IMR-90 (cell line): ENCODE results near the gene KDM6B. TPM values are rescaled to one million over a fixed set of nuclear protein-coding genes. Genes with fewer than 3 reads are reported as not detected.

ENCODE experiments used
- ATAC-seq: fragments of 200-7000 bp; cut with Tn5 transposase; 2 replicates; pipeline ENCODE4 v1.9.1; 2020; ENCODE audit warnings: low read depth, mild to moderate bottlenecking, moderate library complexity
- BruUV-seq: library from RNA; stranded (reverse); fragments of 400-500 nt; replicated peaks from 2 replicates; lab custom pipeline; 2021; lab: Mats Ljungman, UMichigan
- CTCF ChIA-PET: fragments of 300-600 bp; formaldehyde crosslinking; extraction: SDS; loops from one replicate; lab custom pipeline; 2021; ENCODE audit warnings: antibody characterized with exemption; lab: Yijun Ruan, JAX
- POLR2A ChIA-PET: fragments of 300-600 bp; sonication (Branson Sonifier 250); formaldehyde crosslinking; loops from one replicate; lab custom pipeline; 2022; ENCODE audit warnings: antibody characterized with exemption; ENCODE audit not compliant: unreplicated experiment; lab: Charles Lee
- DNase-seq: peaks from one replicate; pipeline ENCODE4 v3.0.0; 2013
- H2AFZ ChIP-seq: replicated peaks from 2 replicates; pipeline ENCODE3; 2013; ENCODE audit warnings: low read length, mild to moderate bottlenecking; ENCODE audit not compliant: poor library complexity
- H2AK5ac ChIP-seq: 2 replicates; pipeline ENCODE4 v1.6.1; 2013; ENCODE audit warnings: low read depth, low read length, inconsistent platforms
- H2AK9ac ChIP-seq: replicated peaks from 2 replicates; pipeline ENCODE3; 2013; ENCODE audit warnings: mild to moderate bottlenecking, low read depth, low read length, moderate library complexity; ENCODE audit not compliant: poor library complexity
- H2BK120ac ChIP-seq: 2 replicates; pipeline ENCODE4 v1.6.1; 2013; ENCODE audit warnings: low read depth, low read length, inconsistent platforms
- H2BK15ac ChIP-seq: 3 replicates; pipeline ENCODE4 v1.6.1; 2013; ENCODE audit warnings: low read depth, low read length, inconsistent platforms
- H2BK20ac ChIP-seq: 2 replicates; pipeline ENCODE4 v1.6.1; 2013; ENCODE audit warnings: low read depth, mild to moderate bottlenecking, inconsistent platforms, low read length, moderate library complexity
- H2BK5ac ChIP-seq: 2 replicates; pipeline ENCODE4 v1.6.1; 2013; ENCODE audit warnings: mild to moderate bottlenecking, low read depth, low read length, inconsistent platforms; ENCODE audit not compliant: poor library complexity, severe bottlenecking
- H3K14ac ChIP-seq: replicated peaks from 2 replicates; pipeline ENCODE4 v1.6.1; 2013; ENCODE audit warnings: low read depth, low read length, inconsistent platforms
- H3K18ac ChIP-seq: 2 replicates; pipeline ENCODE4 v1.6.1; 2013; ENCODE audit warnings: low read depth, low read length, control low read depth
- H3K23ac ChIP-seq: 2 replicates; pipeline ENCODE4 v1.6.1; 2013; ENCODE audit warnings: low read depth, low read length, inconsistent platforms
- H3K27ac ChIP-seq: 2 replicates; pipeline ENCODE4 v1.5.1; 2013; ENCODE audit warnings: mild to moderate bottlenecking, control low read depth, low read length; ENCODE audit not compliant: insufficient read depth
- H3K27me3 ChIP-seq: 2 replicates; pipeline ENCODE4 v1.6.1; 2013; ENCODE audit warnings: low read length; ENCODE audit not compliant: control insufficient read depth, insufficient read depth
- H3K36me3 ChIP-seq: 2 replicates; pipeline ENCODE4 v1.6.1; 2013; ENCODE audit warnings: low read length, mixed read lengths; ENCODE audit not compliant: control insufficient read depth, insufficient read depth
- H3K4ac ChIP-seq: 2 replicates; pipeline ENCODE4 v1.6.1; 2013; ENCODE audit warnings: low read depth, low read length, inconsistent platforms
- H3K4me1 ChIP-seq: 2 replicates; pipeline ENCODE4 v1.6.1; 2013; ENCODE audit warnings: low read length, mixed read lengths; ENCODE audit not compliant: control insufficient read depth, insufficient read depth
- H3K4me2 ChIP-seq: 2 replicates; pipeline ENCODE4 v1.6.1; 2013; ENCODE audit warnings: low read depth, mild to moderate bottlenecking, control low read depth, low read length, moderate library complexity
- H3K4me3 ChIP-seq: 2 replicates; pipeline ENCODE4 v1.5.1; 2013; ENCODE audit warnings: low read depth, mild to moderate bottlenecking, control low read depth, low read length, moderate library complexity; ENCODE audit not compliant: insufficient read depth
- H3K56ac ChIP-seq: 2 replicates; pipeline ENCODE4 v1.6.1; 2013; ENCODE audit warnings: low read length, inconsistent platforms; ENCODE audit not compliant: insufficient read depth; ENCODE audit errors: extremely low read depth
- H3K79me1 ChIP-seq, 2 experiments: 2 replicates each; pipeline ENCODE4 v1.6.1; 2013; ENCODE audit warnings: low read length in 2 of 2, inconsistent platforms in 1 of 2, low read depth in 1 of 2
- H3K9ac ChIP-seq: 2 replicates; pipeline ENCODE4 v1.6.1; 2013; ENCODE audit warnings: low read depth, low read length, control low read depth
- H3K9me1 ChIP-seq: 2 replicates; pipeline ENCODE4 v1.6.1; 2013; ENCODE audit warnings: low read length, inconsistent platforms; ENCODE audit not compliant: insufficient read depth
- H3K9me3 ChIP-seq: 2 replicates; pipeline ENCODE4 v1.6.1; 2013; ENCODE audit warnings: low read length; ENCODE audit not compliant: control insufficient read depth, insufficient read depth
- H4K20me1 ChIP-seq: 2 replicates; pipeline ENCODE4 v1.6.1; 2013; ENCODE audit warnings: low read length, inconsistent platforms; ENCODE audit not compliant: insufficient read depth
- H4K5ac ChIP-seq: 2 replicates; pipeline ENCODE4 v1.6.1; 2013; ENCODE audit warnings: mild to moderate bottlenecking, low read depth, low read length, control low read depth
- H4K8ac ChIP-seq, 2 experiments: 2 replicates each; pipeline ENCODE4 v1.6.1; 2013; ENCODE audit warnings: low read depth in 2 of 2, low read length in 2 of 2, control low read depth in 1 of 2, inconsistent platforms in 1 of 2
- H4K91ac ChIP-seq: 2 replicates; pipeline ENCODE4 v1.6.1; 2013; ENCODE audit warnings: low read depth, low read length, inconsistent platforms; ENCODE audit not compliant: insufficient read depth
- MAFK ChIP-seq: IDR thresholded peaks from 2 replicates; pipeline ENCODE4 v1.6.1; 2012; ENCODE audit warnings: low read depth, low read length, improper control_type of control experiment
- MXI1 ChIP-seq: IDR thresholded peaks from 2 replicates; pipeline ENCODE4 v1.6.1; 2012; ENCODE audit warnings: low read depth, mild to moderate bottlenecking, low read length, moderate library complexity, borderline replicate concordance
- RCOR1 ChIP-seq: IDR thresholded peaks from 2 replicates; pipeline ENCODE4 v1.6.1; 2012; ENCODE audit warnings: mild to moderate bottlenecking, low read length, improper control_type of control experiment; ENCODE audit not compliant: insufficient replicate concordance
- WGBS, 2 experiments: methylation state at CpG; one replicate each; pipeline versions ENCODE4 v1.1.5 to v1.1.7; 2013; ENCODE audit warnings: missing lambda C conversion rate in 2 of 2; ENCODE audit not compliant: insufficient read length in 1 of 2; ENCODE audit errors: extremely low coverage in 2 of 2; 5-methylcytosine and 5-hydroxymethylcytosine counted together
- dilution Hi-C: fragments of 300-500 bp; cut with HindIII; formaldehyde crosslinking; loops from one replicate; pipeline ENCODE4 v1.14.3; 2018; ENCODE audit warnings: low sequenced_read_pairs; ENCODE audit not compliant: unreplicated experiment
- in situ Hi-C: fragments of 300-500 bp; cut with MboI; formaldehyde crosslinking; loops from 3 replicates; pipeline ENCODE4 v1.14.3; 2019; ENCODE audit warnings: low sequenced_read_pairs, inconsistent platforms, mixed read lengths
- intact Hi-C: fragments of 100-400 bp; cut with micrococcal nuclease; formaldehyde crosslinking; loops from 2 replicates; pipeline ENCODE4 v1.10.0; 2022
- polyA plus RNA-seq, 3 experiments: library from polyadenylated mRNA; depleted of rRNA; stranded (reverse); fragments of >200 nt; gene quantifications; 2 replicates each; pipeline ENCODE4 v1.2.3, GENCODE V29; 2012; ENCODE audit warnings: low replicate concordance in 1 of 3
- total RNA-seq: library from RNA; depleted of rRNA; stranded (reverse); fragments of >200 nt; gene quantifications from 2 replicates; pipeline ENCODE4 v1.2.3, GENCODE V29; 2012
- TF ChIP-seq, protein P1 (sequence below): fragments of 150-350 bp; IDR thresholded peaks from 2 replicates; pipeline ENCODE4 v1.6.1; 2017; ENCODE audit warnings: mild to moderate bottlenecking, antibody characterized with exemption, low read length, low read depth

KDM6B gene
- total and polyA plus RNA-seq, 2 of the 4 experiments (the other 2 are of a cell fraction): 0.72 to 3.5 TPM

DNA sequence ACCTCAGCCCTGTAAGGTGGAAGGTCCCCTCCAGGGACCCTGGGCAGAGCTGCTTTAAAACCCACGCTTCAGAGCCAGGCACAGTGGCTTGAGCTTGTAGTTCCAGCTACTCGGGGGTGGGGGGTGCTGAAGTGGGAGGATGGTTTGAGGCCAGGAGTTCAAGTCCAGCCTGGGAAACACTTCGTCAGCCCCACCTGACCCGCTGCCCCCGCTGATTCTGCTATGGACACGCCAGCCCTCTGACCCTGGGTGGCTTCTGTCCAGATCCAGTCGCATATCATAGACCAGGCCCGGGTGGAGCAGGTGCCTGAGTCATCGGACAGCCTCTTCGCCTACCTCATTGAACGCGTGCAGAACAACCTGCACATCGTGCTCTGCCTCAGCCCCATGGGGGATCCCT is 35.2 kb upstream of the KDM6B start:
- Histone ChIP-seq H3K9ac (no peak overlapping the region), H3K9me1 (no peaks in the 10 kb centered on the region), H3K79me1 (no peaks in the 10 kb centered on the region), H2AK9ac (no peak overlapping the region), H2BK120ac (no peak overlapping the region), H3K4me1 (no peaks in the 10 kb centered on the region), H3K36me3 (no peaks in the 10 kb centered on the region), H4K91ac (no peak overlapping the region), H3K27me3 (peaks cover 23% of the 10 kb centered on the region), H3K4ac (no peak overlapping the region), H3K18ac (no peak overlapping the region), H2AK5ac (no peak overlapping the region), H3K4me3 (no peak overlapping the region), H3K56ac (no peak overlapping the region), H3K4me2 (no peak overlapping the region), H4K20me1 (no peaks in the 10 kb centered on the region; the same call in 1 of the 2 replicates), H2BK5ac (no peak overlapping the region), H3K9me3 (no peaks in the 10 kb centered on the region), H3K14ac (no peak overlapping the region), H2BK20ac (no peak overlapping the region), H4K5ac (no peak overlapping the region), H3K23ac (no peak overlapping the region), H2BK15ac (no peak overlapping the region), H3K27ac (no peak overlapping the region), H2AFZ (no peak overlapping the region), H4K8ac (no peak overlapping the region)
- ChIA-PET POLR2A (no interaction called here), CTCF (no interaction called here)
- DNase-seq (no peak), ATAC-seq (no peak)
- TF ChIP-seq MAFK (no peak), RCOR1 (no peak), MXI1 (no peak)
- TF ChIP-seq, protein P1, sequence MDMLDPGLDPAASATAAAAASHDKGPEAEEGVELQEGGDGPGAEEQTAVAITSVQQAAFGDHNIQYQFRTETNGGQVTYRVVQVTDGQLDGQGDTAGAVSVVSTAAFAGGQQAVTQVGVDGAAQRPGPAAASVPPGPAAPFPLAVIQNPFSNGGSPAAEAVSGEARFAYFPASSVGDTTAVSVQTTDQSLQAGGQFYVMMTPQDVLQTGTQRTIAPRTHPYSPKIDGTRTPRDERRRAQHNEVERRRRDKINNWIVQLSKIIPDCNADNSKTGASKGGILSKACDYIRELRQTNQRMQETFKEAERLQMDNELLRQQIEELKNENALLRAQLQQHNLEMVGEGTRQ: no peak
- WGBS, 2 experiments: 77% methylated on average over 10 of the region's 13 CpGs; no CpG with 5 or more reads in 1 of the 2 experiments
- BruUV-seq: no TSS peak
- in situ Hi-C loops: no loop called here
- intact Hi-C loops: no loop called here
- dilution Hi-C loops: no loop called here
